Transverse colon (tissue), 4 donors: ENCODE data around the gene KIF12. TPM values are rescaled to one million over a fixed set of nuclear protein-coding genes. Genes with fewer than 3 reads are reported as not detected.

ENCODE experiments used
- DNase-seq: peaks from one replicate; pipeline ENCODE4 v3.0.0-alpha.2; 2019
- H3K27ac ChIP-seq, 4 donors: fragments of 200-600 bp; sonication (generic); 2 replicates each; pipeline ENCODE4 v1.5.1; 2016 to 2018; ENCODE audit warnings: inconsistent platforms in 4 of 4
- H3K27me3 ChIP-seq: fragments of 200-600 bp; sonication (generic); 2 replicates; pipeline ENCODE4 v1.5.1; 2017; ENCODE audit warnings: inconsistent platforms
- H3K36me3 ChIP-seq, 4 donors: fragments of 200-600 bp; sonication (generic); 2 replicates each; pipeline ENCODE4 v1.5.1; 2017 to 2019; ENCODE audit warnings: inconsistent platforms in 4 of 4
- H3K4me1 ChIP-seq, 4 donors: fragments of 200-600 bp; sonication (generic); 2 replicates each; pipeline ENCODE4 v1.5.1; 2017 to 2020; ENCODE audit warnings: inconsistent platforms in 4 of 4
- H3K4me3 ChIP-seq, 4 donors: fragments of 200-600 bp; sonication (generic); 1 replicate in 1 of 4; 2 replicates in 3 of 4; pipeline versions ENCODE4 v1.5.1 to v1.6.1; 2017 to 2019; ENCODE audit warnings: inconsistent platforms in 4 of 4
- H3K9me3 ChIP-seq, 2 donors: fragments of 200-600 bp; sonication (generic); 2 replicates each; pipeline ENCODE4 v1.5.1; 2017 to 2019; ENCODE audit warnings: inconsistent platforms in 2 of 2
- EP300 ChIP-seq: sonication (generic); formaldehyde crosslinking; IDR thresholded peaks from one replicate; pipeline ENCODE4 v1.6.1; 2017; ENCODE audit warnings: antibody characterized with exemption, low read depth
- POLR2A ChIP-seq: fragments of 450-650 bp; IDR thresholded peaks from one replicate; pipeline ENCODE4 v1.6.1; 2016; ENCODE audit warnings: antibody characterized with exemption, mild to moderate bottlenecking, moderate library complexity
- POLR2AphosphoS5 ChIP-seq, 3 donors: sonication (generic); formaldehyde crosslinking; IDR thresholded peaks; one replicate each; pipeline ENCODE4 v1.6.1; 2016; ENCODE audit warnings: antibody characterized with exemption in 3 of 3
- WGBS, 2 donors: methylation state at CpG; one replicate each; pipeline ENCODE4 v1.1.5; 2018; ENCODE audit warnings: low coverage in 1 of 2; 5-methylcytosine and 5-hydroxymethylcytosine counted together
- in situ Hi-C, 4 donors: fragments of 200-750 bp; cut with MboI; loops; one replicate each; pipeline versions ENCODE4 v1.15.0 to v1.15.1; 2017; ENCODE audit warnings: low sequenced_read_pairs in 3 of 4, low pct_ligation_motif_present in 1 of 4, low pct_unique_long_range_greater_than_20kb in 1 of 4
- intact Hi-C: fragments of 100-400 bp; cut with DNase I; formaldehyde crosslinking; loops from one replicate; pipeline ENCODE4 v1.15.1; 2023; ENCODE audit warnings: low total_unique reads
- total RNA-seq, 4 donors: library from RNA; depleted of rRNA; stranded (reverse); fragments of >200 nt; gene quantifications; one replicate each; pipeline ENCODE4 v1.1.0, GENCODE V29; 2016
- TF ChIP-seq, protein P1 (sequence below), 5 experiments: fragments of 200-600 bp in 3 of 5; fragments of 450-650 bp in 2 of 5; sonication (generic) in 3 of 5; IDR thresholded peaks; 1 replicate in 2 of 5; 2 replicates in 3 of 5; pipeline ENCODE4 v1.5.1; 2016 to 2017; ENCODE audit warnings: antibody characterized with exemption in 5 of 5, inconsistent platforms in 3 of 5, mild to moderate bottlenecking in 2 of 5, moderate library complexity in 1 of 5

KIF12 gene
- total RNA-seq, 4 donors from 2014 or later, result 10.6 to 37.2 (median 20.0) TPM

DNA sequence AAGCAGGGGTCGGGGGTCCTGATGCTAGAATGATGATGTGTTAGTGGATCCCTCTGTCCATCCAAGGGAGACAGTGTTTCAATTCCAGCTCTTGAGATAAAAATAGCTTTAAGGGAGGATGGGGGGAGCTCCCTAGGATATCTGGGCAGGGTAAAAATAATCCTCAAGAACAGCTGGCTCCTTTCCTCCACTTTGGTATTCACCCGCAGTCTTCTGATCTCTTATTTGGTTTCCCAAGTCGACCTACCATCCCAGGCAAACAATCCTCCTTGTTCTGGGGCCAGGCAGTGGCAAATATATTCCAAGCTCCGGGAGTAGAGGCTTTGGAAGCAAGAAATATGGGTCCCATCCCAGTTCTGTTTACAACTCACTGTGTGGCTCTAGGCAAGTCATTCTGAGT lies 41.8 kb upstream of the KIF12 start:
- Histone ChIP-seq H3K9me3 (no peaks in the 10 kb centered on the region), H3K27ac (peak overlapping the region in 1 of 4 donors; percentile 25), H3K27me3 (peaks cover 3% of the 10 kb centered on the region), H3K36me3 (no peaks in the 10 kb centered on the region), H3K4me1 (peaks cover 0 to 11% (median 2%) of the 10 kb centered on the region in 4 donors), H3K4me3 (no peak overlapping the region)
- intact Hi-C loops (no loop called here), in situ Hi-C loops (no loop called here)
- WGBS, 2 donors, result 25 to 44% methylated on average over 1 to 4 of the region's 4 CpGs
- TF ChIP-seq POLR2AphosphoS5 (IDR thresholded peaks at IDR 0.05) (no peak), EP300 (no peak), POLR2A (no peak)
- TF ChIP-seq, protein P1, sequence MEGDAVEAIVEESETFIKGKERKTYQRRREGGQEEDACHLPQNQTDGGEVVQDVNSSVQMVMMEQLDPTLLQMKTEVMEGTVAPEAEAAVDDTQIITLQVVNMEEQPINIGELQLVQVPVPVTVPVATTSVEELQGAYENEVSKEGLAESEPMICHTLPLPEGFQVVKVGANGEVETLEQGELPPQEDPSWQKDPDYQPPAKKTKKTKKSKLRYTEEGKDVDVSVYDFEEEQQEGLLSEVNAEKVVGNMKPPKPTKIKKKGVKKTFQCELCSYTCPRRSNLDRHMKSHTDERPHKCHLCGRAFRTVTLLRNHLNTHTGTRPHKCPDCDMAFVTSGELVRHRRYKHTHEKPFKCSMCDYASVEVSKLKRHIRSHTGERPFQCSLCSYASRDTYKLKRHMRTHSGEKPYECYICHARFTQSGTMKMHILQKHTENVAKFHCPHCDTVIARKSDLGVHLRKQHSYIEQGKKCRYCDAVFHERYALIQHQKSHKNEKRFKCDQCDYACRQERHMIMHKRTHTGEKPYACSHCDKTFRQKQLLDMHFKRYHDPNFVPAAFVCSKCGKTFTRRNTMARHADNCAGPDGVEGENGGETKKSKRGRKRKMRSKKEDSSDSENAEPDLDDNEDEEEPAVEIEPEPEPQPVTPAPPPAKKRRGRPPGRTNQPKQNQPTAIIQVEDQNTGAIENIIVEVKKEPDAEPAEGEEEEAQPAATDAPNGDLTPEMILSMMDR (IDR thresholded peaks at IDR 0.05), result no peak
- no peak for DNase-seq

DNA sequence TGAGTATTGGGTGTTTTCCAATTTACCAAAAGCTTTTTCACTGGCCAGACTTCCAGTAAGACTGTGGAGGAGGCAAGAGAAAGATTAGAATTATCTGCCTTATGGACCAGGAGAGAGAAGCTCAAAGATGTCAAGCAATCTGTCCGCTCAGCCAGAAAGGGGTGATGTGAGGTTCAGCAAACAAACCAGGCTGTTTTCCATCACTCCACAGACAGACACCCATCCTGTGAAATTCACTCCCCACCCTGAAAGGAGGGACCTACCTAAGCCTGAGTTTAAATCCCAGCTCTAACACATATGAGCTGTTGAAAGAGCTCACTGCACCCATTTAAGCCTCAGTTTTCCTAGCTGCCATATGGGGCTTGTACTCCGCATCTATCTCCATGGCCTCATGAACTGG lies 41.3 kb upstream of the KIF12 start:
- intact Hi-C loops, result no loop called here
- DNase-seq, result no peak
- Histone ChIP-seq H3K4me3 (no peak overlapping the region), H3K36me3 (no peaks in the 10 kb centered on the region), H3K4me1 (peaks cover 0 to 11% (median 2%) of the 10 kb centered on the region in 4 donors), H3K27ac (no peak overlapping the region), H3K9me3 (no peaks in the 10 kb centered on the region), H3K27me3 (no peaks in the 10 kb centered on the region)
- in situ Hi-C loops, result no loop called here
- 80 to 98% methylated on average over 1 to 2 of the region's 2 CpGs for WGBS, 2 donors
- TF ChIP-seq, protein P1 (IDR thresholded peaks at IDR 0.05), result no peak
- TF ChIP-seq EP300, result no peak
- TF ChIP-seq POLR2AphosphoS5 (IDR thresholded peaks at IDR 0.05), result no peak
- TF ChIP-seq POLR2A, result no peak

DNA sequence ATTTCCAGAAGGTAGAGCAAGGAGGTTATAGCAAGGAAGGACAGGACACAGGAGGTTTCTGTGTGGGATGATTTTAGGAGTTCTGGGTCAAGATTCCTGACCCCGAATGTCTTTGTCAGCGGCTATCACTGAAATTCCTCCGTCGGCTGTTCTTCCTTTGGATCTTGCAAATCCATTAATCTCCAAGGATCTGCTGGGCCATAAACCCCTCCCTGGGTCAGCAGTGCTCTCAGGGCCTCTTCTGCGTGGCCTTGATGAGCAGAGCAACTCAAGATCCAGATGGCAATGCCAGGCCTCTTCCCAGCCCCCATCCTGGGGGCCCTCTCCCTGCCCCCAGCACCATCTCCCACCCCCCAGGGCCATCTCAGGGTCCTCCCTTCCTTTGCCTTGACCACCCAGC lies 40.0 kb upstream of the KIF12 start:
- DNase-seq, result no peak
- Histone ChIP-seq H3K4me3 (no peak overlapping the region), H3K4me1 (peaks cover 0 to 11% (median 2%) of the 10 kb centered on the region in 4 donors), H3K36me3 (no peaks in the 10 kb centered on the region), H3K27ac (no peak overlapping the region), H3K9me3 (no peaks in the 10 kb centered on the region), H3K27me3 (no peaks in the 10 kb centered on the region)
- in situ Hi-C loops, result no loop called here
- intact Hi-C loops, result no loop called here
- WGBS, 2 donors, result 86 to 90% methylated on average over 5 of the region's 5 CpGs
- TF ChIP-seq EP300 (no peak), POLR2AphosphoS5 (IDR thresholded peaks at IDR 0.05) (no peak), POLR2A (no peak)
- TF ChIP-seq, protein P1 (IDR thresholded peaks at IDR 0.05), result no peak

DNA sequence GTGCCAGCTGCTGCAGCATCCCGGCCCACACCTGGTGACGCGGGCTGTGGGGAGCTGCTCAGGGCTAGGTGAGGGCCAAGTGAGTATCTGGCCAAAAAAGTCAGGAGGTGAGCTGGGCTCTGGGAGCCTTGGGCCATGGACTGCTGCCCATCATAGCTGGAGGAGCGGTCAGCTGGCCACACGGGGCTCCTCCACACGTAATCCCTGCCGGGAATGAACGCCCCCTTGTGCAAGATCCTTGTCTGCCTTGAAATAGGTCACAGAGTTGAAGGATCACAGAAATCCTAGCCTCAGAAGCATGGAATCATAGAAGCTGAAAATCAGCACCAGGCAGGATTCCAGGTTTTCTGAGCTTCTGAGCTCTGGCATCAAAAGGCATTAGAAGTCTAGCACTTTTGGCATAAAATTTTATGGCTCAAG lies 39.5 kb upstream of the KIF12 start:
- H3K4me3 ChIP-seq, result no peak overlapping the region
- no peaks in the 10 kb centered on the region for H3K9me3 ChIP-seq
- H3K27me3 ChIP-seq, result no peaks in the 10 kb centered on the region
- TF ChIP-seq, protein P1 (IDR thresholded peaks at IDR 0.05), result no peak
- no peak for TF ChIP-seq EP300
- TF ChIP-seq POLR2AphosphoS5 (IDR thresholded peaks at IDR 0.05), result no peak
- no peak for TF ChIP-seq POLR2A
- H3K4me1 ChIP-seq, result peaks cover 0 to 11% (median 2%) of the 10 kb centered on the region in 4 donors
- no peaks in the 10 kb centered on the region for H3K36me3 ChIP-seq
- no peak for DNase-seq
- in situ Hi-C loops, result no loop called here
- intact Hi-C loops, result no loop called here
- no peak overlapping the region for H3K27ac ChIP-seq
- 83% methylated on average over 8 of the region's 8 CpGs; no CpG with 5 or more reads in 1 of the 2 donors for WGBS, 2 donors
